ENCODE measurements around the gene ANXA5.
"Not testable (repeated sequence)": the region's sequence is repeated elsewhere in the genome, so short reads cannot be mapped to it uniquely, and the experiment has no call there.

GRCh38 chr4:121729753-121730152, 33.0 kb upstream of the ANXA5 start:
- TF ChIP-seq, protein P1, sequence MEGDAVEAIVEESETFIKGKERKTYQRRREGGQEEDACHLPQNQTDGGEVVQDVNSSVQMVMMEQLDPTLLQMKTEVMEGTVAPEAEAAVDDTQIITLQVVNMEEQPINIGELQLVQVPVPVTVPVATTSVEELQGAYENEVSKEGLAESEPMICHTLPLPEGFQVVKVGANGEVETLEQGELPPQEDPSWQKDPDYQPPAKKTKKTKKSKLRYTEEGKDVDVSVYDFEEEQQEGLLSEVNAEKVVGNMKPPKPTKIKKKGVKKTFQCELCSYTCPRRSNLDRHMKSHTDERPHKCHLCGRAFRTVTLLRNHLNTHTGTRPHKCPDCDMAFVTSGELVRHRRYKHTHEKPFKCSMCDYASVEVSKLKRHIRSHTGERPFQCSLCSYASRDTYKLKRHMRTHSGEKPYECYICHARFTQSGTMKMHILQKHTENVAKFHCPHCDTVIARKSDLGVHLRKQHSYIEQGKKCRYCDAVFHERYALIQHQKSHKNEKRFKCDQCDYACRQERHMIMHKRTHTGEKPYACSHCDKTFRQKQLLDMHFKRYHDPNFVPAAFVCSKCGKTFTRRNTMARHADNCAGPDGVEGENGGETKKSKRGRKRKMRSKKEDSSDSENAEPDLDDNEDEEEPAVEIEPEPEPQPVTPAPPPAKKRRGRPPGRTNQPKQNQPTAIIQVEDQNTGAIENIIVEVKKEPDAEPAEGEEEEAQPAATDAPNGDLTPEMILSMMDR (IDR thresholded peaks at IDR 0.05) = not testable (repeated sequence)
- not testable (repeated sequence) for TF ChIP-seq EZH2 (IDR thresholded peaks at IDR 0.05; ENCODE audit: borderline replicate concordance, insufficient read depth, low read depth, low read length, poor library complexity, severe bottlenecking)
